RWPE1 (cell line): Measurements from ENCODE around the gene ADRB2.

Experiments
- CTCF ChIA-PET: fragments of 350-600 bp; sonication (Branson Sonifier 250); formaldehyde crosslinking; extraction: SDS; loops from one replicate; lab custom pipeline; 2021; lab: Yijun Ruan, JAX
- POLR2A ChIA-PET: fragments of 400-600 bp; formaldehyde crosslinking; extraction: SDS; loops from one replicate; lab custom pipeline; 2020; ENCODE audit warnings: antibody characterized with exemption; ENCODE audit not compliant: low non-redundant PET; lab: Yijun Ruan, JAX
- DNase-seq: peaks from one replicate; pipeline ENCODE4 v3.0.0; 2012; ENCODE audit warnings: low spot score
- H3K27ac ChIP-seq: fragments of 450-650 bp; 2 replicates; pipeline ENCODE4 v1.5.1; 2017
- CTCF ChIP-seq: fragments of 450-650 bp; conservative IDR thresholded peaks from 2 replicates; pipeline ENCODE4 v1.5.1; 2017; ENCODE audit warnings: low read depth, mild to moderate bottlenecking

The ADRB2 gene

GRCh38 chr5:148838357-148838756, 11.9 kb downstream of the ADRB2 start:
- TF ChIP-seq CTCF = no peak
- peak overlapping the region; percentile 16; the same call in 1 of the 2 replicates for H3K27ac ChIP-seq
- CTCF ChIA-PET = interaction anchor here (0.6 to 1.2 kb wide), 4 partner anchors 9 to 257 kb away, joined by 3 to 4 read pairs (median 3); no protein-coding TSS in a partner anchor
- POLR2A ChIA-PET = interaction anchor here (0.6 kb wide), 1 partner anchor 632 kb away, joined by 4 read pairs; no protein-coding TSS in a partner anchor
- no peak for DNase-seq

DNA sequence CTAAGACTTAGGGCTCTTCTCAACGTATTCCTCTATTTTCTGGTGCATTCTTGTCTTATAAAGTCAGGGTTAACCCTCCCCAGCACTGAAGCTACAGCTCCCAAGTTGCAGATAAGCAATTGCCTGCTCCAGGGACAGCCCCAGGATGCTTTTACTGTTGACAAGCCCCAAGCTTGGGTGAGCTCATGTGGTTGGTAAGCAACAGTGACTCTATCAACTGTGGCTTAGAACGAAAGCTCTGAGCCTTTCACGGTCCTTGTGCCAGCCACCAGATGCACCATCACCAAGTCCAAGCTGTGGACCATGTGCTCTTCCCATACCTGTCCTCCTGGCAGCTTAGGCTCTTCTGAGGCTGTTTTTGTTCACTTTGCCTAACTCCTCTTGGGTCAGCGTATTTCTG, 13.5 kb downstream of the ADRB2 start:
- DNase-seq = no peak
- ChIA-PET POLR2A (no interaction called here), CTCF (interaction anchor here (0.6 to 0.7 kb wide), 2 partner anchors 99 to 195 kb away, joined by 3 read pairs; no protein-coding TSS in a partner anchor)
- H3K27ac ChIP-seq = peak overlapping the region; percentile 44
- TF ChIP-seq CTCF = no peak

DNA sequence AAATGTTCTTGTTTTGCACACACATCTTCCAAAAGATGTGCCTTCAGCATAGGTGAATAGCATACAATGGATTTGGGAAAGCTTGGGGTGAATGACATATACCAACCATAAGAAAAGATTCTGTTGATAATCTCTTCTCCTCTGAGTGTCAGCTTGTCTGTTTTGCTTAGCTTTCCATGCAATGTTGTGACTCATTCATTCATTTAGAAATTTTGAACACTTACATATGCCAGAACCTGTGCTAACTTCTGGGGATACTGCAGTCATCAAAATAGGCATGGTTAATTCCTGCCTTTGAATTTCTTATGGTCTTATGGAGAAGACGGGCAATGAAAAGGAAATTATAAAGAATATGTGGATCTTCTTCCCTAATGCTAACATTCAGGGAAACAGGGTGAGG, 14.1 kb downstream of the ADRB2 start:
- CTCF ChIA-PET = interaction anchor here (0.6 kb wide), 1 partner anchor 99 kb away, joined by 3 read pairs; no protein-coding TSS in a partner anchor
- H3K27ac ChIP-seq = no peak overlapping the region; the same call in 1 of the 2 replicates
- POLR2A ChIA-PET = no interaction called here
- TF ChIP-seq CTCF = no peak
- DNase-seq = no peak

GRCh38 chr5:148841519-148841918, 15.1 kb downstream of the ADRB2 start:
- no peak for DNase-seq
- no peak overlapping the region for H3K27ac ChIP-seq

DNA sequence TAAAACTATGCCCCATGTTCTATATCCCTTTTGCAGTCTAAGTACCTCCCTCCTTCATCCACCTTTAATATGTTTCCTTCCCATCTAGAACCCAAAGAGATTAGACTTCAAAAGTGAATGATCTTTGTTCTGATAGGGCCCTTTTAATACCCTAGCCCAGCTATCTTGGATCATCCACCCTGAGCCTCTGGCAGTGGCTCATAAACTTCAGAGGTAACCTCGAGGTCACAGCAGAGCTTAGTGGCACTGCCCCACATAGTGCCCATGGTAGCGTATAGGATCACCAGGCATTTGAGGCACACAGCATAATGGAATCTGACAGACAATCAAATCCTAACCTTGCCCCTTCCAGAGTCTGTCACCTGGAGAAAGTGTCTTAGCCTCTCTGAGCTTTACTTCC, 15.8 kb downstream of the ADRB2 start:
- POLR2A ChIA-PET = no interaction called here
- no peak for DNase-seq
- no peak for TF ChIP-seq CTCF
- H3K27ac ChIP-seq = no peak overlapping the region
- CTCF ChIA-PET = interaction anchor here (1.1 to 1.6 kb wide), 2 partner anchors 9 to 24 kb away, joined by 3 to 4 read pairs; no protein-coding TSS in a partner anchor

More at GRCh38 chr5:148841519-148841918, 15.1 kb downstream of the ADRB2 start:
- TF ChIP-seq CTCF = no peak
- CTCF ChIA-PET = interaction anchor here (1.1 to 1.6 kb wide), 2 partner anchors 10 to 25 kb away, joined by 3 to 4 read pairs; no protein-coding TSS in a partner anchor
- POLR2A ChIA-PET = no interaction called here

GRCh38 chr5:148843510-148844318, 17.3 kb downstream of the ADRB2 start:
- no peak for TF ChIP-seq CTCF
- ChIA-PET CTCF (interaction anchor here (1.6 kb wide), 1 partner anchor 8 kb away, joined by 4 read pairs; no protein-coding TSS in a partner anchor), POLR2A (no interaction called here)
- no peak for DNase-seq
- H3K27ac ChIP-seq = no peak overlapping the region
